GM12892 (cell line): Measurements from ENCODE around the gene GRAP2.

Source experiments
- DNase-seq: peaks from one replicate; pipeline ENCODE4 v3.0.0; 2011; ENCODE audit not compliant: insufficient read length
- FAIRE-seq: peaks from 2 replicates; lab custom pipeline; 2011; peaks lifted over from hg19 to GRCh38; lab: Jason Lieb, UNC
- POLR2A ChIP-seq: IDR thresholded peaks from 2 replicates; pipeline ENCODE4 v1.6.1; 2011; ENCODE audit warnings: low read depth, low read length, control low read depth
- POLR2AphosphoS5 ChIP-seq: IDR thresholded peaks from 2 replicates; pipeline ENCODE4 v1.6.1; 2011; ENCODE audit warnings: low read depth, low read length, control low read depth
- TAF1 ChIP-seq: IDR thresholded peaks from 2 replicates; pipeline ENCODE4 v1.6.1; 2011; ENCODE audit warnings: low read depth, mild to moderate bottlenecking, control low read depth, low read length, borderline replicate concordance

GRAP2 gene

DNA sequence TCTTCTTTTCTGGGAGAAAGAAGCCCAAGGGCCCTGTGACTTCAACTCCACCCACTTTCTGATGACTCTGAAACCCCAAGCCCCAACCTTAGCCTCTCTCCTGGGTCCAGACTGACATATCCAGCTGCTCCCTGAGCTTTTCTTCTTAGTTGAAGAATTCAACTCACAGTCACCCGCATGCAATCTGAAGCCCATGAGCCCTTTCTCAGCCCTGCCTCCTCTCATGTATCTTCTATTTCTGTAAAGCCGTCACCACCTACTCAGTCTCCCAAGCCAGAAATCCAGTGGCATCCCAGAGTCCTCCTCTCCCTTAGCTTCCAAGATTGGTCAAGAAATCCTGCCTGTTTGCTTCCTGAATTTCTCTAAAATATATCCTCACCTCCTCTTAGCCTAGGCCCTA, 52.2 kb downstream of the GRAP2 start:
- no peak for FAIRE-seq
- TF ChIP-seq POLR2AphosphoS5 (no peak), TAF1 (no peak), POLR2A (no peak)
- DNase-seq = no peak

DNA sequence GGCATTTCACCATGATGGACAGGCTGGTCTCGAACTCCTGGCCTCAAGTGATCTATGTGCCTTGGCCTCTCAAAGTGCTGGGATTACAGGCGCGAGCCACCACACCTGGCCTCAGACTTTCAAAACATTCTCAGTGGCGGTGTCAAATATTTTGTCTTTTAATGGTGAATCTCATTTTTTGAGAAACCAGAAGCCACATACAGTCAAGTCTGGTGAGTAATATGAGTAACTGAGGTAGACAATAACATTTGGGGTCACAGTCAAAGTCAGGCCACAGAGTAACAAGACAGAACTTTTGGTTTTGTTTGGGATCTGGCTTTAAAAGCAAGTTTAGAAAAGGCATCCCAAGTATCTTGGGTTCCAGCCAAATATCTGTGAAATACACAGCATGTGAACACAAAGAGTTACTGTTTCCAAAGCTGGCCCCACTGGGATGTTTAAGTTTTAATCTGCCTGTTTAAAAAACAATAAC, 53.7 kb downstream of the GRAP2 start:
- TF ChIP-seq POLR2AphosphoS5 (no peak), POLR2A (no peak), TAF1 (no peak)
- no peak for DNase-seq
- no peak for FAIRE-seq

DNA sequence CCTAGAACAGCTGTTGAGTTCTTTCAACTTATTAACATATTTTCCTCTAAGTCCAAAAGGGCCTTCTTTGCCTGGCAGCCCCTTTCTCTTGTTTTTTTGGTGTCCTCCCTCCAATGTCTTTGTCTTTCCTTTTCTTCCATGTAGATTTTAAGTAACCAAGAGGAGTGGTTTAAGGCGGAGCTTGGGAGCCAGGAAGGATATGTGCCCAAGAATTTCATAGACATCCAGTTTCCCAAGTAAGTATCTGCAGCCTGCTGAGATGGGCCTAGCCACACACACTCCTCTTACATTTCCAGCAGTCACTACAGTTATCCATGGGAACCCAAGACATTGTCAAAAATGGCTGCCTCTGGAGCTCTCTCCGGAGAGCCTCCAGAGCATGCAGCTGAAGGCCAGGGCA, 54.8 kb downstream of the GRAP2 start:
- FAIRE-seq = no peak
- DNase-seq = no peak

DNA sequence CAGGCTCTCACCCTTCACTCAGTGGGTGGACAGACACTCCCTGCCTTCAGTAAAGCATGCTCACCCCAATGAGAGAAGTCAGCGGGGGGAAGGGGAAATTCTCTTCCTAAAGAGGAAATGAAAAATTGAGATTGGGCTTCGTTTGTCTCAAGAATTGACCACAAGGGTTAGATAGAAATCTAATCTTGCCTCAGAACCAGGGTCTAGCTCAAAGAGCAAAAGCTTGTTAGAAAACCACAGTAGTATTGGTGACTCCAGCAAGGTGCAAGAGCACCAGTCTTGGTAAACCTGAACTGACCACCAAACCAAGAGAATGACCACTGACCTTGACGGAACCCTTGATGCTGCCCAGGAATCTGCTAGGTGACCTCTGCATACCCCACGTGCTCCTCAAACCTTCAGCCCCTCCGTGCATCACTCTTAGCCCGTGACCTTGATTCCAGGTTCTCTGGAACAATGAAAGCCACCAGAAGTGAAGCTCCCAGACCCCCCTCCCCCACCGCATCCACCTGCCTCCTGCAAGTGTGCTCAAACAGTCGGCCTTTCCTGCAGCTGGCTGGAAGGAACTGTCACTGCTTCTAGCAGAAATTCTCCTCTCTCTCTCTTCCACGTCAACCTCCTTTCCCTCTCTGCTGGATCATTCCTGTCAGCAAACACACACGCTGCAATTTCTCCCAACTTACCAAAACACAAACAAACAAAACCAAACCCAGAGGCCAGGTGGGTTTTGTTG, 56.2 kb downstream of the GRAP2 start:
- DNase-seq = no peak
- TF ChIP-seq POLR2A = no peak
- no peak for TF ChIP-seq POLR2AphosphoS5
- TF ChIP-seq TAF1 = no peak
- FAIRE-seq = peak; percentile 89

More for the DNA sequence above, 54.8 kb downstream of the GRAP2 start:
- TF ChIP-seq TAF1 (no peak), POLR2AphosphoS5 (no peak)

DNA sequence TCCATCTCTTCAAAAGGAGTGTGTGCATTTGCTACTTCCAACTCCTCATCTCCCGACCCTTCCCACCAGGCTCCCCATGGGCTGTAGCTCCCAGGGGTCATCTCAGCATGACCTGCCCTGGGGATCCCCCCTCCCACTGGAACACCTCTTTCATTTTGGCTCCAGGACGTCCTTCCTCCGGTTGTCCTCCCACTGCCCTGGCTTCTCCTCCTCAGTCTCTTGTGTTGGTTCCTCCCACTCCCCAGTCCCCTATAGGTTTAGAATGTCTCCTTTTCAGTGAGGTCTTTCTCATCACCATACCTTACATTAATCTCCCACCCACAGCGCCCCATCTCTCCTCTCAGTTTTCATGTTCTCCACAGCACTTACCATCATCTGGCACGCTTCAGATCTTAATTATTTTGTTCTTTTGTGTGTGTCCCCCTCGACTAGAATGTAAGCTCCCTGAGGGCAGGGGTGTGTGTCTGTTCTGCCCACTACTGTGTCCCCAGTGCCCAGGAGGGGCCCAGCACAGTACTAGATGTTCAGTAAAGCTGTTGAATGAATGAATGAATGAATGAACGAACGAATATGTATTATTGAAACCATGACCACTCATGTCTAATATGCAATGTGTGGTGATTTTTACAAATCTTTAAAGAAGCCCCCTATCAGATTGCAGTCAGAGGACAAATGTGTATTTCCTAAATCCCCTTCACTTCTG, 57.3 kb downstream of the GRAP2 start:
- TF ChIP-seq POLR2A (no peak), TAF1 (no peak), POLR2AphosphoS5 (no peak)
- FAIRE-seq (no peak), DNase-seq (no peak)

DNA sequence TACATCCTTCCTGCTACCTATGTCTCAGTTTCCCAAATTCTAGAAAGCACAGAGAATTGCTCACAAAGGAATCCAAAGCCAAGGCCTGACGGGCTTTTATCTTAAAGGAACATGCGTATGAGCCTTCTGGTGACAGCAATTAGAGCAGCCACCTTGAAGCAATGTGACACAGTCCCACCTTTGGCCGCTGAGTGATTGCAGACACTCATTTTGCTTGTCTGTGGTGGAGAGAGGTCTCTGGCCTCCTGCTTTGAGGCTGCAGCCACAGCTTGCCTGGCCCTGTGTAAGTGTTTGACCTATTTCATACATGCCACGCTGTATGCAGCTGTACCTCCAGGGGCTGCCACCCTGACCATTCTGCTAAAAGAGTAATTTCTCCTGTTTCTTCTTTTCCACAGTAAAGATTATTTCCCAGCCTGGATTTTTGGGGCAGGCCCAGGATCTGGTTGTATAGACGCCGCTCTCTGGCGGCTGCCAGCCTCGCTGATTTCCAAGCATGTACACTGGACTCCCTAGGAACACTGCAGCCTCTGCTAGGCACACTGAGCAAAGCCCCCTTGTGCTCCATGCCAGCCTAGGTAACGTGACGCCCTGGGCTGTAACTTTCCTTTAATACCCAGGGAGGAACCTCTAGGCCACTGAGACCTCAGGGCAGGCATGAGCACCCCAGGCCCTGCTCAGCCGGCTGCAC, 58.2 kb downstream of the GRAP2 start:
- TF ChIP-seq POLR2A (no peak), POLR2AphosphoS5 (no peak), TAF1 (no peak)
- FAIRE-seq (no peak), DNase-seq (no peak)

DNA sequence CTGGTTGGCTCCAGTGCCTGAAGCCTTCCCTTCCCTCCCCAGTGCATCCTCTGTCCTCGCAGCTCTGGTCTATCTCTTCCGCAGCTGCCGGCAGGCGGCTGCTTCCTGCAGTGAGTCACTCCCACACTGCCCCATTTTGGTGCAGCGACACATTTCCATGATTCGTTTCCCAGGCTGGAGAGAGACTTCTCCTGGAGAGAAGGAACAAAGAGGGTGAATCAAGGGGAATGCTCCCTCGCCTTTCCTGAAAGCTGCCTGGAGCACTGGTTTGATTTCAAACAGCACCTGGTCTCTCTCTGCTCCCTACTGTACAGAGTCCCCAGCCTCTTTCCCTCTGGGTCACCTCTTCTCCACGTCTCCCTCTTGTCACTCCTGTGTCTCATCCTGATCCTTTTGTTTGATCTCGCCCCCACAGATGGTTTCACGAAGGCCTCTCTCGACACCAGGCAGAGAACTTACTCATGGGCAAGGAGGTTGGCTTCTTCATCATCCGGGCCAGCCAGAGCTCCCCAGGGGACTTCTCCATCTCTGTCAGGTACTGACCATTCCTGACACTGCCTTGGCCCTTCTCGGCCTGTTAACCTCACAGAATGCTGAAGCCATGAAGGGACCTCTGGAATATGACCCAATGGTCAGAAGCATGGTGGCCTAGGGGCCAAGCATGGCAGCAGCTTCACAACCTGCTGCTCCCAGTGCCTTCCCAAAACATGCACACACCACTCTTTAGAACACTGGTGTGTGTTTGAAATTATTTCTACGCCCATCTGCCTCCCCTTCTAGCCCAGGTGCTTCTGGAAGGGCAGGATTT, 59.0 kb downstream of the GRAP2 start, which contains the start of gene TMA7B:
TMA7B (plus strand) TSS at position 758 of the 808 bp plus-strand sequence. CDS start 3,978 bp downstream, outside the sequence.
- TF ChIP-seq POLR2A (no peak), TAF1 (no peak), POLR2AphosphoS5 (no peak)
- FAIRE-seq (no peak), DNase-seq (no peak)

DNA sequence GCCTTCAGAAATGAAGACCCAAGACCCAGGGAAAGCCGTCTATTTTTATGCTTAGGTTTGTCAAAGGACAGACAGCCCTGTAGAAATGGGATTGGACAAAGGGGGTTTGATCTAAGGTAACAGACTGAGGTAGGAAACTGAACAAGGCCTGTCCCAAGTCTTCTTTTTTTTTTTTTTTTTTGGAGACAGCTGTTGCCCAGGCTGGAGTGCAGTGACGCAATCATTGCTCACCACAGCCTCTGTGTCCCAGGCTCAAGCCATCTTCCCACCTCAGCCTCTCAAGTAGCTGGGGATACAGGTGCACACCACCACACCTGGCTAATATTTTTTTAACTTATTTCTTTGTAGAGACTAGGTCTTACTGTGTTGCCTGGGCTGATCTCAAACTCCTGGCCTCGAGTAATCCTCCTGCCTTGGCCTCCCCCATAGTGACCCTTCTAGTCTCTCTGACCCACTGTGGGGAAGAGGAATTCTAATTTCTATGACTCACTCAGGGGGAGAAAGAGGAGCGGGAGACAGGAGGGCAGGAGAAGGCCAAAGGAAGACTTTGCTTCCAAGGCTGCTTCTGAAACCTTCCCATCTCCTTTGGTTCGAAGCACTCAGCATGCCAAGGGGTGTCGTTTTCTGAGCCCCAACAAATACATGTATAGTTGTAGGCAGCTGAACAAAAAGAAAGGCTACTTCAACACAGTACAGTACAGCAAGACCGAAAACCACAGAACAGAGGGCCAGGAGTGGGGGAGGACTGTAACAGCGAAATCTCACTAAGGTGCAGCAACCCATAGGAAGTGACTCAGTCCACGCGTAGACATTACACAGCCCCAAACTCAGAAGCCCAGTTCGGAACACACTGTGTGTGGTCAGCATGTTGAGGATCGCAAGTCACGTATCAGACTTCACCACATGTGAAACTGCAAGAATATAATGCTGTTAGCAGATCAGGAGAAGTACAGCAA, 60.2 kb downstream of the GRAP2 start:
- TF ChIP-seq TAF1 = no peak
- TF ChIP-seq POLR2AphosphoS5 = no peak
- TF ChIP-seq POLR2A = no peak
- DNase-seq (peak; percentile 58), FAIRE-seq (peak; percentile 99)

DNA sequence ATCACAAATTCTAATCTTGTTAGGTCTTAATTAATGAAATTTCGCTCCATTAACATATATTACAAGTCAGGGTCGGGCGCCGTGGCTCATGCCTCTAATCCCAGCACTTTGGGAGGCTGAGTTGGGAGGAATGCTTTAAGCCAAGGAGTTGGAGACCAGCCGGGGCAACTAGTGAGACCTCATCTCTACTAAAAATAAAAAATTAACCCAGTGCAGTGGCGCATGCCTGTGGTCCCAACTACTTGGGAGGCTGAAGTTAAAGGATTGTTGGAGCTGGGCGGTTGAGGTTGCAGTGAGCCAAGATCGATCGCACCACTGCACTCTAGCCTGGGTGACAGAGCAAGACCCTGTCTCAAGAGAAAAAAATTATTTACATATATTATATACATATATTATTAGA, 61.2 kb downstream of the GRAP2 start:
- no peak for FAIRE-seq
- DNase-seq = no peak
- TF ChIP-seq TAF1 (no peak), POLR2A (no peak), POLR2AphosphoS5 (no peak)

DNA sequence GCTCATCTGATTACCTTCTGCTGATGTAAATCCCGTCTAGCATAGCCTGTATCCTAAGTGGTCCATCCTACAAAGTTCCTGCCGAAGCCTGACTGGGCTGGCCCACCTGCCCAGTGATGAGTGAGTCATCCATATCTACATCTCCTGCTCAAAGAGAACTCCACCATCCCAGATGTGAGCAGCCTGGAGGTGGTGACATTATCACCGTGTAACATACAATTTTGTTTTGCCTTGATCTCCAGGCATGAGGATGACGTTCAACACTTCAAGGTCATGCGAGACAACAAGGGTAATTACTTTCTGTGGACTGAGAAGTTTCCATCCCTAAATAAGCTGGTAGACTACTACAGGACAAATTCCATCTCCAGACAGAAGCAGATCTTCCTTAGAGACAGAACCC, 64.9 kb downstream of the GRAP2 start:
- no peak for DNase-seq
- FAIRE-seq = no peak
- TF ChIP-seq POLR2A = no peak
- TF ChIP-seq TAF1 = no peak
- no peak for TF ChIP-seq POLR2AphosphoS5
